Stomach (tissue), 9 donors: Measurements from ENCODE around the gene PUS1. TPM values are rescaled to one million over a fixed set of nuclear protein-coding genes. Genes with fewer than 3 reads are reported as not detected.
"Not testable (repeated sequence)": the region's sequence is repeated elsewhere in the genome, so short reads cannot be mapped to it uniquely, and the experiment has no call there.

ENCODE experiments used
- DNase-seq, 2 donors: peaks; one replicate each; pipeline versions ENCODE4 v3.0.0 to v3.0.0-alpha.2; 2013 to 2019
- H3K27ac ChIP-seq, 5 donors: fragments of 200-600 bp in 4 of 5; sonication (generic) in 4 of 5; one replicate each; pipeline ENCODE4 v1.5.1; 2013 to 2019; ENCODE audit warnings: mild to moderate bottlenecking in 1 of 5, moderate library complexity in 1 of 5
- H3K27me3 ChIP-seq, 3 donors: fragments of 200-600 bp; sonication (generic); one replicate each; pipeline ENCODE4 v1.5.1; 2017 to 2019; ENCODE audit warnings: mixed run types in 1 of 3
- H3K36me3 ChIP-seq, 4 donors: fragments of 200-600 bp; sonication (generic); 1 replicate in 3 of 4; 2 replicates in 1 of 4; pipeline ENCODE4 v1.5.1; 2016 to 2019
- H3K4me1 ChIP-seq, 4 donors: fragments of 200-600 bp; sonication (generic); one replicate each; pipeline ENCODE4 v1.5.1; 2016 to 2019
- H3K4me3 ChIP-seq, 4 donors: fragments of 200-600 bp; sonication (generic) in 3 of 4; one replicate each; pipeline ENCODE4 v1.5.1; 2016 to 2019; ENCODE audit warnings: mild to moderate bottlenecking in 1 of 4
- H3K9me3 ChIP-seq, 4 donors: fragments of 200-600 bp; sonication (generic); one replicate each; pipeline ENCODE4 v1.5.1; 2016 to 2019
- EP300 ChIP-seq: sonication (generic); formaldehyde crosslinking; IDR thresholded peaks from one replicate; pipeline ENCODE4 v1.6.1; 2017; ENCODE audit warnings: antibody characterized with exemption
- POLR2A ChIP-seq, 4 donors: fragments of 450-650 bp; IDR thresholded peaks; one replicate each; pipeline ENCODE4 v1.6.1; 2016; ENCODE audit warnings: antibody characterized with exemption in 4 of 4, control low read depth in 2 of 4, mild to moderate bottlenecking in 1 of 4, moderate library complexity in 1 of 4
- POLR2AphosphoS5 ChIP-seq, 3 donors: sonication (generic); formaldehyde crosslinking; IDR thresholded peaks; one replicate each; pipeline ENCODE4 v1.6.1; 2016; ENCODE audit warnings: antibody characterized with exemption in 3 of 3
- WGBS, 5 donors: extraction: QIAGEN DNeasy Blood & Tissue Kit in 3 of 5; methylation state at CpG; one replicate each; pipeline versions ENCODE4 v1.1.5 to v1.1.7; 2013 to 2018; 5-methylcytosine and 5-hydroxymethylcytosine counted together
- intact Hi-C: fragments of 100-400 bp; cut with DNase I; formaldehyde crosslinking; loops from one replicate; pipeline ENCODE4 v1.15.1; 2023; ENCODE audit warnings: low total_unique reads
- polyA plus RNA-seq, 3 donors: library from polyadenylated mRNA; stranded (reverse); fragments of 200-250 nt; gene quantifications; one replicate each; pipeline ENCODE4 v1.2.3, GENCODE V29; 2013
- total RNA-seq, 5 donors: library from RNA; depleted of rRNA; stranded (reverse); fragments of >200 nt; gene quantifications; one replicate each; pipeline versions ENCODE4 v1.1.0 to v1.2.3, GENCODE V29; 2014 to 2016
- TF ChIP-seq, protein P1 (sequence below), 7 experiments: fragments of 450-650 bp in 4 of 7; fragments of 200-600 bp in 3 of 7; sonication (generic) in 3 of 7; IDR thresholded peaks; one replicate each; pipeline ENCODE4 v1.5.1; 2016 to 2019; ENCODE audit warnings: antibody characterized with exemption in 7 of 7, control low read depth in 2 of 7, mild to moderate bottlenecking in 1 of 7
- donor health status: healthy with polysubstance abuse.
- donor health status: Bipolar disorder and iron deficiency.
- donor health status: healthy.

Gene PUS1
- total and polyA plus RNA-seq, 8 donors = 3.1 to 26.3 (median 12.5) TPM

- Histone ChIP-seq H3K36me3 (peaks cover 24 to 55% (median 52%) of the 10 kb centered on the region in 4 donors), H3K27ac (no peak overlapping the region), H3K9me3 (no peaks in the 10 kb centered on the region), H3K4me1 (peaks cover 9 to 21% (median 13%) of the 10 kb centered on the region in 4 donors), H3K27me3 (no peaks in the 10 kb centered on the region), H3K4me3 (no peak overlapping the region)
- no peak for TF ChIP-seq EP300
- no peak for TF ChIP-seq POLR2AphosphoS5 (IDR thresholded peaks at IDR 0.05)
- no peak for TF ChIP-seq POLR2A (IDR thresholded peaks at IDR 0.05)
- TF ChIP-seq, protein P1, sequence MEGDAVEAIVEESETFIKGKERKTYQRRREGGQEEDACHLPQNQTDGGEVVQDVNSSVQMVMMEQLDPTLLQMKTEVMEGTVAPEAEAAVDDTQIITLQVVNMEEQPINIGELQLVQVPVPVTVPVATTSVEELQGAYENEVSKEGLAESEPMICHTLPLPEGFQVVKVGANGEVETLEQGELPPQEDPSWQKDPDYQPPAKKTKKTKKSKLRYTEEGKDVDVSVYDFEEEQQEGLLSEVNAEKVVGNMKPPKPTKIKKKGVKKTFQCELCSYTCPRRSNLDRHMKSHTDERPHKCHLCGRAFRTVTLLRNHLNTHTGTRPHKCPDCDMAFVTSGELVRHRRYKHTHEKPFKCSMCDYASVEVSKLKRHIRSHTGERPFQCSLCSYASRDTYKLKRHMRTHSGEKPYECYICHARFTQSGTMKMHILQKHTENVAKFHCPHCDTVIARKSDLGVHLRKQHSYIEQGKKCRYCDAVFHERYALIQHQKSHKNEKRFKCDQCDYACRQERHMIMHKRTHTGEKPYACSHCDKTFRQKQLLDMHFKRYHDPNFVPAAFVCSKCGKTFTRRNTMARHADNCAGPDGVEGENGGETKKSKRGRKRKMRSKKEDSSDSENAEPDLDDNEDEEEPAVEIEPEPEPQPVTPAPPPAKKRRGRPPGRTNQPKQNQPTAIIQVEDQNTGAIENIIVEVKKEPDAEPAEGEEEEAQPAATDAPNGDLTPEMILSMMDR (IDR thresholded peaks at IDR 0.05) = no peak
- WGBS, 5 donors = 89 to 95% (median 93%) methylated on average over 30 to 35 of the region's 35 CpGs
- intact Hi-C loops = no loop called here
- DNase-seq = peak in 1 of 2 donors; percentile 21
Measured at GRCh38 chr12:131944601-131945251, 15.7 kb downstream of the PUS1 start.

- H3K27me3 ChIP-seq = no peaks in the 10 kb centered on the region
- peaks cover 15 to 34% (median 27%) of the 10 kb centered on the region in 4 donors for H3K4me1 ChIP-seq
- no peaks in the 10 kb centered on the region for H3K9me3 ChIP-seq
- H3K36me3 ChIP-seq = peaks cover 9 to 35% (median 33%) of the 10 kb centered on the region in 4 donors
- TF ChIP-seq POLR2AphosphoS5 (IDR thresholded peaks at IDR 0.05) (no peak), EP300 (no peak), POLR2A (IDR thresholded peaks at IDR 0.05) (no peak)
- TF ChIP-seq, protein P1 (IDR thresholded peaks at IDR 0.05) = no peak
- 60 to 73% (median 68%) methylated on average over 6 of the region's 6 CpGs for WGBS, 5 donors
- H3K4me3 ChIP-seq = no peak overlapping the region
- intact Hi-C loops = no loop called here
- DNase-seq = no peak
- H3K27ac ChIP-seq = no peak overlapping the region
Measured at GRCh38 chr12:131946757-131947156, 17.7 kb downstream of the PUS1 start.

GRCh38 chr12:131947482-131948027 is 18.5 kb downstream of the PUS1 start:
- H3K4me3 ChIP-seq = no peak overlapping the region
- WGBS, 5 donors = 48 to 57% (median 53%) methylated on average over 8 of the region's 8 CpGs
- H3K27me3 ChIP-seq = no peaks in the 10 kb centered on the region
- TF ChIP-seq EP300 (no peak), POLR2A (IDR thresholded peaks at IDR 0.05) (no peak), POLR2AphosphoS5 (IDR thresholded peaks at IDR 0.05) (no peak)
- TF ChIP-seq, protein P1 (IDR thresholded peaks at IDR 0.05) = no peak
- H3K9me3 ChIP-seq = no peaks in the 10 kb centered on the region
- H3K36me3 ChIP-seq = peaks cover 4 to 28% (median 25%) of the 10 kb centered on the region in 4 donors
- peaks cover 15 to 42% (median 35%) of the 10 kb centered on the region in 4 donors for H3K4me1 ChIP-seq
- DNase-seq = no peak
- peak overlapping the region in 2 of 5 donors; percentile 12 to 91 for H3K27ac ChIP-seq
- intact Hi-C loops = no loop called here

GRCh38 chr12:131948166-131948712 is 19.2 kb downstream of the PUS1 start:
- no peak for TF ChIP-seq POLR2A (IDR thresholded peaks at IDR 0.05)

GRCh38 chr12:131948713-131949430 is 19.8 kb downstream of the PUS1 start:
- H3K9me3 ChIP-seq, intact Hi-C loops, DNase-seq, H3K27me3 ChIP-seq: not testable (repeated sequence)
- 26 to 40% (median 35%) methylated on average over 23 of the region's 23 CpGs for WGBS, 5 donors
- H3K4me1 ChIP-seq = peaks cover 15 to 50% (median 41%) of the 10 kb centered on the region in 4 donors
- peaks cover 4 to 15% (median 12%) of the 10 kb centered on the region in 4 donors for H3K36me3 ChIP-seq
- peak overlapping the region; percentile 80 to 91 (median 83) for H3K27ac ChIP-seq
- peak overlapping the region; percentile 91 to 100 (median 96) for H3K4me3 ChIP-seq

More at GRCh38 chr12:131948166-131948712, 19.2 kb downstream of the PUS1 start:
- Histone ChIP-seq H3K4me1 (peaks cover 15 to 48% (median 39%) of the 10 kb centered on the region in 4 donors), H3K36me3 (peaks cover 4 to 22% (median 18%) of the 10 kb centered on the region in 4 donors), H3K27ac (peak overlapping the region in 4 of 5 donors; percentile 80 to 91 (median 84)), H3K9me3 (no peaks in the 10 kb centered on the region), H3K4me3 (no peak overlapping the region), H3K27me3 (no peaks in the 10 kb centered on the region)
- intact Hi-C loops = no loop called here
- DNase-seq = no peak
- 44 to 63% (median 55%) methylated on average over 1 of the region's 1 CpG for whole genome bisulfite sequencing, 5 donors
